T-helper 1 cell treated with Interleukin-12 subunit alpha and Interleukin-12 subunit beta and Interleukin-4 antibody, amounts not matched to agents 30 μg/mL and 1 μg/mL, for 36 hours (primary cell): ENCODE data around the gene DNAJC6.
A peak's percentile ranks its signal among the peaks of the same experiment; 100 is the strongest.

ENCODE experiments used
- H3K27ac Mint-ChIP-seq: one replicate; pipeline ENCODE4 v1.8.0; 2021; ENCODE audit warnings: mild to moderate bottlenecking, mixed read lengths
- H3K27me3 Mint-ChIP-seq: one replicate; pipeline ENCODE4 v1.8.0; 2021; ENCODE audit warnings: low read depth, mixed read lengths
- H3K36me3 Mint-ChIP-seq: one replicate; pipeline ENCODE4 v1.8.0; 2021; ENCODE audit warnings: low read depth, mixed read lengths
- H3K4me1 Mint-ChIP-seq: one replicate; pipeline ENCODE4 v1.8.0; 2021; ENCODE audit warnings: low read depth, mixed read lengths
- H3K4me3 Mint-ChIP-seq: one replicate; pipeline ENCODE4 v1.8.0; 2021; ENCODE audit warnings: mild to moderate bottlenecking, moderate library complexity, mixed read lengths
- H3K9me3 Mint-ChIP-seq: one replicate; pipeline ENCODE4 v1.8.0; 2021; ENCODE audit warnings: mixed read lengths

Gene DNAJC6

DNA sequence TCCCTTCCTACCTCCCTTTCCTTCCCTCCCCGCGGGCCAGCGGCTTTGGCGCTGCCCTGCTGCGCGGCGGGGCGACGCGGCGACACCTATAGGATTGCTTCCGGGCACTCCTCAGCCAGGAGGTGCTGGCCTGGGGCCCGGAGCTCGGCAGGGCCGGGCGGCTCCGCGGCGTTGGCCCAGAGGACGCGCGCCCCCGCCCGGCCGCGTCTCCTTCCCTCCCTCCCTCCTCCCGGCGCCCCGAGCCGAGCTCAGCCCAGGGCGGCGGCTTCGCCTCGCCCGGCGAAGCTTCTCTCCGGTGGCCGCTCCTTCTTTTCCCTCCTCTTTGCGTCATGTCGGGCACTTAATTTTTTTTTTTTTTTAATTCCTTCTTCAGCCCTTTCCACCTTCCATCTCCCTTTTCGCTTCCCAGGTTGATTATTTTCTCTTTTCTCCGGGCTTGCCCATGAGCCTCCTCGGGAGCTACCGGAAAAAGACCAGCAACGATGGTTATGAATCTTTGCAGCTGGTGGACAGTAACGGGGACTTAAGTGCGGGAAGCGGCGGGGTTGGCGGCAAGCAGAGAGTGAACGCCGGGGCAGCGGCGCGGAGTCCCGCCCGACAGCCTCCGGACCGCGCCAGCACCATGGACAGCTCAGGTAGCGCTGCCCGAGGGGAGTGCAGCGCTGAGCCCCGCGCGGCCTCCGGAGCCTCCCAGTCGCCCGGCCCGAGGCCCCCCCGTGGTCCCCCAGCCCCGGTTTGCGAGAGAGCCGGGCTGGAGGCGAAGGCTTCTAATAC, at the start of gene DNAJC6:
TSS of gene DNAJC6 (plus strand) at position 240 of the 774 bp plus-strand sequence. CDS start at position 443, 203 bp downstream.
- Mint-ChIP-seq H3K9me3 (no peaks in the 10 kb centered on the region), H3K4me3 (peak within 1 kb of the TSS; percentile 79), H3K27me3 (peaks cover 53% of the 10 kb centered on the region), H3K27ac (no peak within 1 kb of the TSS), H3K4me1 (peaks cover 6% of the 10 kb centered on the region), H3K36me3 (peaks cover 2% of the 10 kb centered on the region)

DNA sequence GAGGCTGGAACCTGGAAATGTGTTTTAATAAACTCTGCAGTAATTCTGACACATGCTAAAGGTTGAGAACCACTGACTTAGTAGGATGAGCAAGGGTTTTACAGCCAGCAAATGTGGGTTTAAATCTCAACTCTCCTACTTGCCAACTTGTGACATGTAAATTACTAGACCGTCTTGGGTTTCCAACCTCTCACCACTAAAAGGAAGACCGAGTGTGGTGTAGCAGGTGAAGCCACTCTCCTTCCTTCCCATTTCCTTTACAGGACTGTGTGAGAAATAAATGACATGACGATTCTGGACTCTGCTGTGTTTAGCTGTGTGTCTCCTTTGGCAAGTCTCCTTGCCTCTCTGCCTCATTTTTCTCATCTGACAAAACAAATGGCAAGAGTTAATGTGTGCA, 49.5 kb upstream of the DNAJC6 start:
- H3K4me3 Mint-ChIP-seq: no peak overlapping the region
- H3K36me3 Mint-ChIP-seq: peaks cover 9% of the 10 kb centered on the region
- no peaks in the 10 kb centered on the region for H3K9me3 Mint-ChIP-seq
- H3K27ac Mint-ChIP-seq: peak overlapping the region; percentile 16
- H3K4me1 Mint-ChIP-seq: peaks cover 34% of the 10 kb centered on the region
- H3K27me3 Mint-ChIP-seq: peaks cover 24% of the 10 kb centered on the region

DNA sequence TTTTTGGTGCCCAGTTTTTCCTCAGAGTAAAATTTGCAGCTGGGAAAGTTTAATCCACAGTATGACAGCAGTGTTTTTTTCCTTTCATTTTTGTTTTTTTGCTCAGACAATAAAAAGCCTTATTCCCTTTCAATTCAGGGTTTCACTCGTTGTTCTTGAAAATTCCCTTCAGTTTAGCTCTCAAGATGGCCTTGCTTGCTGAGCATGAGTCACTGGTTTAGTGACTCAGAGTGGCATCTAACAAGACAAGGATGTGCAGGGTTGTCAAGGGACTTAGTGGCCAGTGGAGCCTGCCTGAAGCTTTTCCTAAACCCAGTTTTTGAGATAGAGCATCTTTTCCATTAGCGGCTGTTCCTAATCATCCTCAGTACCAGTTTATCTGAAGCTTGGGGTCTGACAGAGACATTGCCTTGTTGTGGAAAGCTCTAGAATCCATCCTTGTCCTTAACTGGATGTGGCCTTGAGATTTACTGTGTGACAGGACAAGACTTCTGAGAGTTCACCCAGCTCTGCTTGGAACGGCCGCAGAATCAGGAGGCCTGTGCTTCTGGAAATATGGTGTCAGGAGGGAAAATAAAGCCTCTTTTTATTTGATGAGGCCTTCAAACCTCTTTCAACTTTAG, 48.4 kb upstream of the DNAJC6 start:
- Mint-ChIP-seq H3K27me3 (peaks cover 23% of the 10 kb centered on the region), H3K36me3 (peaks cover 7% of the 10 kb centered on the region), H3K27ac (peak overlapping the region; percentile 11), H3K9me3 (no peaks in the 10 kb centered on the region), H3K4me3 (no peak overlapping the region), H3K4me1 (peaks cover 34% of the 10 kb centered on the region)

DNA sequence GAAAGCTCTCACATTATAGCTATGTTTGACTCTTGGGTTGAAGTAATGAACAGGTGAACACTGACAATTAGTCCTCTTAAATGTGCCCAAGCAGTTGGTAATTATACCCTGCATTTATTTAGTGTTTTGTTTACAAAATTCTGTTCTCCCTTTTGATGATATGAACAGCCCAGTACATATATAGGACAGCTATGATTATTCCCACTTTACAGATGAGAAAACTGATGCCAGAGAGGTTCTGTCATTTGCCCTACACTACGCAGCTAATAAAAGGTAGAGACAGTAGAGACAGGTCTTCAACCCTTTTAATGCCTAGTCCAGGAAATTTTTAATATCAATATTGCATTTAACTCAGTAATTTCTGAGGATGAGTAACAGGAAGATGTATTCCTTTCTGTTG, 46.1 kb upstream of the DNAJC6 start:
- peaks cover 41% of the 10 kb centered on the region for H3K4me1 Mint-ChIP-seq
- H3K27ac Mint-ChIP-seq: no peak overlapping the region
- no peaks in the 10 kb centered on the region for H3K9me3 Mint-ChIP-seq
- no peak overlapping the region for H3K4me3 Mint-ChIP-seq
- H3K36me3 Mint-ChIP-seq: peaks cover 3% of the 10 kb centered on the region
- peaks cover 38% of the 10 kb centered on the region for H3K27me3 Mint-ChIP-seq

DNA sequence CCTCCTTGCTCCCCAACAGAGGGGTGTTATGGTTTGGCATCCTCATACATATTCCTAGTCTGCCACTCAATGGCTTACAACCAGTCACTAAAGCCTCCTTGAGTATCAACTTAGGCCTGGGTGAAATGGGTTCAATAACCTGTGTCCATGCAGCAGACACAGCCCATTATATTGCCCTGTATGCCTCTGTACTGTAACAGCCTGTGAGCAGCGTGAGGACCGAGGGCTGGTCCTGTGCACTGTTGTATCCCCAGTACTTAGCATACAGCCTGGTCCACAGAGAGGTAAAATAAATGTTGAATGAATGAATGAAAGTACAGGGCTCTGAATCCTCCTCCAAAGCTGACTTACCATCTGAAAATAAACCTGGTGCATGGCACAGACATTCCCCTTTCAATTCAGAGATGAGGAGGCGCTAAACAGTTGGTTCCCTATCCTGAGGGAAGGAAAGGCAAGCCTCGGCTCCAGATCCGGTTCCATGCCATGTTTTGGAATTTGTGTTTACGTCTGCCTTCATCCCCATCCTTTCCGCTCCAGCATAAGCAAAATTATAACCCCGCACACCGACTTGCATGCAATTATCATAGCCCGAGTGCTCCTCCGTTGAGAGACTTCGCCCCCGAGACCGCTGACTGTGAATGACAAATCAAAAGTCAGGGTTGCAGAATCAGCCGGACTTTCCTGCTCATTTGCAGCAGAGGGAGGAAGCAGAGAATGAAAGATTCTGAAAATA, 45.0 kb upstream of the DNAJC6 start:
- Mint-ChIP-seq H3K36me3 (peaks cover 3% of the 10 kb centered on the region), H3K4me1 (peaks cover 39% of the 10 kb centered on the region), H3K27ac (no peak overlapping the region), H3K9me3 (no peaks in the 10 kb centered on the region), H3K27me3 (peaks cover 39% of the 10 kb centered on the region), H3K4me3 (peak overlapping the region; percentile 4)

DNA sequence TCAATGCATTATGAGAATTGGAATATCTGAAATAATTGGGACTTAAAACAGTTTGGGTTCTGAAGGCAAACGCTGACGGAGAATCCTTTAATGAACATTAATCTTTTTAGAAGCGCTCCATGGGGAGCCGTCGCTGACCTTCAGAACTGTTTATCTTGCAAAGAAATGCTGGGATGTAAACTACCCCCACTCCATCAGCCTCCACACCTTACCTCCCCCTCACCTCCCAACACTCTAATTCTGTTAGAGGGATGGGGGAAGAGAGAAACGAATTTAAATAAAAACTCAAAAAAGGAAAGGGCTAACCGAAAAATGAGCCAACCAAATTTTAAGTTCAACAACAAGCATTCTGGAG, 44.1 kb upstream of the DNAJC6 start:
- peak overlapping the region; percentile 45 for H3K27ac Mint-ChIP-seq
- H3K4me3 Mint-ChIP-seq: peak overlapping the region; percentile 71
- no peaks in the 10 kb centered on the region for H3K9me3 Mint-ChIP-seq
- peaks cover 3% of the 10 kb centered on the region for H3K36me3 Mint-ChIP-seq
- H3K4me1 Mint-ChIP-seq: peaks cover 33% of the 10 kb centered on the region
- peaks cover 43% of the 10 kb centered on the region for H3K27me3 Mint-ChIP-seq

DNA sequence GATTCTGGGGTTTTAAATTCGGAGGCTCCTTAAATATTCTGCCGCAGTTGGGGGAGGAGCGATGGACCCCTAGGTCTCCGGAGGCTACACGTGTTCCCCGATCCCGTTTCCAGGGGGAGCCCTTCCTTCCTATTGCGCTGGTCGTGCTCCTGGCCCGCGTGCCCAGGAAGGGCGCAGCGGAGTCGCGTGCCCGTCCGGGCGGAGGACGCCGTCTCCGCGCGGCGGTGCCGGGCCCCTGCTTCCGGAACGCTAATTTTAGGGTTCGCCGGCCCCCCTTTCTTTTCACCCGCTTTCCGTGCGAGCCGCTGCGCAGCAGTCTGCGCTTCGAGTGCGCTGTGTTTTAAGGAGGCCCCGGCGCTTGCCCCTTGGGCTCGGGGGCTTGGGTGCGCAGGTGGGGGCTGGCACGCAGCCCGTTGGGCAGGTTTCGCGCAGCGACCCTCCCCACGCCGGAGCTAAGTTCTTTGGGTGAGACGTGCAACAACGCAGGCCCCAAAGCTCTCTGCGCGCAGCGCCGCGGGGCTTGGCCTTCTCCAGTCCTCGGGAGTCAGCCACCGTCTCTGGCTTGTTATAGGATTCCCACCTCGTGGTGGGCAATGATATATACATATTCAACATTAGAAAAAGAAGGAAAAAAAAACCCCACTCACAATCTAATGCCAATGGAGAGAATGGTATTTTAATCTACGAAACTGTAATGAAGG, 43.5 kb upstream of the DNAJC6 start:
- peak overlapping the region; percentile 71 for H3K4me3 Mint-ChIP-seq
- H3K4me1 Mint-ChIP-seq: peaks cover 28% of the 10 kb centered on the region
- H3K27ac Mint-ChIP-seq: no peak overlapping the region
- H3K9me3 Mint-ChIP-seq: no peaks in the 10 kb centered on the region
- peaks cover 3% of the 10 kb centered on the region for H3K36me3 Mint-ChIP-seq
- H3K27me3 Mint-ChIP-seq: peaks cover 43% of the 10 kb centered on the region

DNA sequence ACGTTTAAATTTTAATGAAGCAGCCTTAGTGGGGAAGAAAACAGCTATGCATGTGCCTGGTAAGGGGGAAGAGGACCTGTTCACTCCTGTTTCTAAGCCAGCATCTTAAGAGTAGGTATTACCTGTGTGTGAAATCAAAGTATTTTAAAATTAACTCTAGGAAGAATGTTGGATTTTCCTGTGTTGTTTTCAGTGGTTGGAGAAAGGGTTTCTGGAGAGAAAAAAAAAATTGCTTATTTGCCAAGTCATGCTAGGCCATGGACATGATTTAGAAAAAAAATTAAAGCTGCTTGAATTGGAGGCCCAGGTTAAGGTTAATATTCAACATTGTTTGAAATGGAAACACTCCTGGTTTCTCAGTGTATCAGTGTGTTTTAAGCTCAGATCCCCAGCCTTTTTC, 42.9 kb upstream of the DNAJC6 start:
- H3K9me3 Mint-ChIP-seq: no peaks in the 10 kb centered on the region
- H3K4me1 Mint-ChIP-seq: peaks cover 24% of the 10 kb centered on the region
- H3K4me3 Mint-ChIP-seq: peak overlapping the region; percentile 71
- peaks cover 43% of the 10 kb centered on the region for H3K27me3 Mint-ChIP-seq
- H3K27ac Mint-ChIP-seq: no peak overlapping the region
- H3K36me3 Mint-ChIP-seq: peaks cover 3% of the 10 kb centered on the region

DNA sequence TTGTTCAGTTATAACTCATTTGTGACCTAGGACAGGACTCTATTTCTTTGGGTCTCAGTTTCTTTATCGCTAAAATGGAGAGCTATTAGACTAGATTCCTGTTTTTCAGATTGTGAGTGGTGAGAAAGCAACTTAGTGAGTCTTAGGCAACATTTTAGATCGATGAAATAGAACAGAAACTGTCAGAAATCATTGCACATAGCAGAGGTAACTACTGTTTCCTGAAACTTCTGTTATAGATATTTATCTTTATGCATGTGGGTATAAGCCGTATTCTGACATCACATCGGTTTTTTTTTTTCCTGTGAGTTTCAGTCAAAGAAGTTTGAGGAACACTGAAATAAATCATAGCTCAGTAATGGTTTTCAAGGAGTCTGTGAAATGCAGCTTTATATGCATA, 42.1 kb upstream of the DNAJC6 start:
- Mint-ChIP-seq H3K4me3 (peak overlapping the region; percentile 22), H3K27me3 (peaks cover 47% of the 10 kb centered on the region), H3K36me3 (peaks cover 3% of the 10 kb centered on the region), H3K9me3 (no peaks in the 10 kb centered on the region), H3K4me1 (peaks cover 23% of the 10 kb centered on the region), H3K27ac (no peak overlapping the region)

DNA sequence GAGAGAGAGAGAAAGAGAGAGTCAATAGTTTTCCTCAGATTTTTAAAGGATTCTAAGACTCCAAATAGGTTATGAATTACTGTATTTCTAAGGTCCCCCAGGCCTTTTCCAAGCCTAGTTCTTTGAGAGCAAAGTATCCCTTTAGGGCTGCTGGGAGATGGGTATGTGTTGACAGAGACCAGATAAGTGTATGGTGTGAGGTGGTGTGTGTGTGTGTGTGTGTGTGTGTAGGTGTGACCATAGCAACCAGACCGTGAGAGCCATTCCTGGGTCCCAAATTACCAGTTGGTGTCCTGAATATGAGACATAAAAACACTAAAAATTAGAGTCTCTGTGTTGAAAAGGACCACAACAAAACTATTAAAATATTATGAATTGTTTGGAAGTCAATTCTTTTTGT, 41.7 kb upstream of the DNAJC6 start:
- Mint-ChIP-seq H3K9me3 (no peaks in the 10 kb centered on the region), H3K27ac (no peak overlapping the region), H3K4me1 (peaks cover 23% of the 10 kb centered on the region), H3K4me3 (no peak overlapping the region), H3K36me3 (peaks cover 1% of the 10 kb centered on the region), H3K27me3 (peaks cover 48% of the 10 kb centered on the region)

DNA sequence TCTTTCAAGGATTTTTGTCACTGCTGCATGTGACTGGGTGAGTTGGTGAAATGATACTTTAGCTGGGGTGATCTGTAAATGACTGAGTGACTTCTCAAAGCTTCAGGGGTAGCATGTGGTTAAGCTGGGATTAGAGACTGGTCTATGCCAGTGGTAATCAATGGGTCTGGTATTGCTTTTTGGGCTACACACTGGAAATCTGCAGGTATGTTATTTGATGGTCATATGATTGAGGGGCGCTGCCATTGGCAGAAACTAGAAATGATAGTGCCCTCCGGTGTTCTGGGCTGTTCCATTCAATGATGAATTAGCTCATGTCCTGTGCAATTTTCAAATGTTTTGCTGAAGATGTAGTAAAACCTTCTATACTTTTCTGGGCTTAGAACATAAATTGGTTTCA, 39.7 kb upstream of the DNAJC6 start:
- H3K27me3 Mint-ChIP-seq: peaks cover 40% of the 10 kb centered on the region
- H3K36me3 Mint-ChIP-seq: no peaks in the 10 kb centered on the region
- H3K27ac Mint-ChIP-seq: no peak overlapping the region
- H3K9me3 Mint-ChIP-seq: no peaks in the 10 kb centered on the region
- H3K4me1 Mint-ChIP-seq: peaks cover 19% of the 10 kb centered on the region
- no peak overlapping the region for H3K4me3 Mint-ChIP-seq

DNA sequence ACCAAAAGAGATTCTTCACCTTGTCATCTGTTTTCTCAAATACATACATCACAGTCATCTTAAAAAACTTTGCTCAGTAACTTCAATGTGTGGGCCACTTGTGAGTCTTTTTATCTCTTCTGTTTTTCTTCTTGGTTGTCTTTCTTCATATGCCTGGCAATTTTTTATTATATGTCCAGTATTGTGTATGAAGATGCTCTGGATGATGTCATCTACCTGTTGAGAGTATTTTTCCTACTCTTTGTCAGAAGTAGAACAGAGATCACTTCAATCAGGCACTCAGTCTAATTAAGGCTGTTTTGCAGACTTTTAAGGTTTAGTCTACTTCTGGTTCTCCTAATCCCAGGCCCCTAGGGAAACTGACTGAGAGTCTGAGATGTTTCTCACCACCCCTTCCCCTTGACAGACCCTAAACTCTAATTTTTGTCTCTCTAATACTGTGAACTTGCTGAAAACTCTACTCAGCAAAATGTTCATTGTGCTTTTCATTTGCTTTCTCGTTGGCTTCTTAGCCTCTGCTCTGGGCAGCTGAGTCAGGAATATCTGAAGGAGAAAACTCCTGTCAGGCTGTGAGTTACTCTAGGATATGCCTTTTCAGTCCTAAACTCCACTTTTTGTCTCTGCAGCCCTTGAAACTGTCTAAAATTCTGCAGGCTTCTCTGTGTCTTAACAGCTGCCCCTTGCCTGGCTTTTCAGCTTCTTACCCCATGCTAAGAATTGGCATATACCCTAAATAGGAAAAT, 33.0 kb upstream of the DNAJC6 start:
- Mint-ChIP-seq H3K9me3 (no peaks in the 10 kb centered on the region), H3K27me3 (peaks cover 35% of the 10 kb centered on the region), H3K27ac (no peak overlapping the region), H3K4me1 (peaks cover 2% of the 10 kb centered on the region), H3K4me3 (no peak overlapping the region), H3K36me3 (no peaks in the 10 kb centered on the region)

DNA sequence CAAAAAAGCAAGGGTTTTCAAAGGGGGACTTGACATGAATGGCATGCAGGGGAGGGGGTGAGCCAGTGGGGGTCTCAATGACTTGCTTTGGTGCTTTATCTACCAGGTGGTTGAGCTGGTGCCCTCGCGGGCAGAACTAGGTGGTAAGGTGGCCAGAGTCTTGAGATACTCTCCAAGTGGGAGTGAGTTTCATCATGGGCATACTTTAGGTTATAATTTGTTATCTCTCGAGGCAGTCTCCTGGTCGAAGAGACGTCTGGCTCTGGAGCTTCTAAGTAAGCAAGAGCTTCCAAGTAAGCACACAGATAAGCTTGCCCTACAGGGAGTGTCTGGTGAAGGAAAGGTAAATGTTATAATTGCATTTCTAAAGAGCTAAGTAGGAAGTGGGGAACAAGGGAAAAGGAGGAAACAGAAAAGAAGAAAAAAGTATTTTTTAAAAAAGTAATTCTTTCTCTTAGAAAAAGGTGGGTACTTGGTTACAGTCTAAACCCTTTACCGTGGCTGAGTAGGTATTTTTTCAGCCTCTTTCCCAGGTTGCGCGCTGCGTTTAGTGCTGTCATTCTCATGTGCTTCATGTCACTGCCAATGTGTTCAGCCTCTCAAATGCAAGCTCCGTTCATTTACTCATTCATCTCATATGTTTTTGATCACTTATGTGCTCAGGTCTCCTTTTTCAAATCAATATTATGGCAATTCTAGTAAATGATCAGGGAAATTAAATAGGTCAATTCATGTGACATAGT, 31.6 kb upstream of the DNAJC6 start:
- H3K4me1 Mint-ChIP-seq: peaks cover 2% of the 10 kb centered on the region
- no peak overlapping the region for H3K27ac Mint-ChIP-seq
- H3K36me3 Mint-ChIP-seq: no peaks in the 10 kb centered on the region
- peaks cover 30% of the 10 kb centered on the region for H3K27me3 Mint-ChIP-seq
- H3K4me3 Mint-ChIP-seq: no peak overlapping the region
- H3K9me3 Mint-ChIP-seq: no peaks in the 10 kb centered on the region
